Peyer's patch (tissue), 4 donors: ENCODE measurements around the gene RAD51B. TPM values are rescaled to one million over a fixed set of nuclear protein-coding genes. Genes with fewer than 3 reads are reported as not detected.

Experiments
- DNase-seq, 3 donors: peaks; one replicate each; pipeline ENCODE4 v3.0.0-alpha.2; 2017 to 2019
- H3K27ac ChIP-seq, 4 donors: fragments of 200-600 bp; sonication (generic); one replicate each; pipeline ENCODE4 v1.5.1; 2016 to 2019
- H3K27me3 ChIP-seq, 2 donors: fragments of 200-600 bp; sonication (generic); one replicate each; pipeline ENCODE4 v1.5.1; 2019
- H3K36me3 ChIP-seq, 3 donors: fragments of 200-600 bp; sonication (generic); one replicate each; pipeline ENCODE4 v1.5.1; 2016 to 2019
- H3K4me1 ChIP-seq, 4 donors: fragments of 200-600 bp; sonication (generic); one replicate each; pipeline ENCODE4 v1.5.1; 2016 to 2019
- H3K4me3 ChIP-seq, 4 donors: fragments of 200-600 bp; sonication (generic); 1 replicate in 3 of 4; 2 replicates in 1 of 4; pipeline ENCODE4 v1.5.1; 2016 to 2019; ENCODE audit warnings: mild to moderate bottlenecking in 1 of 4
- H3K9me3 ChIP-seq, 4 donors: fragments of 200-600 bp; sonication (generic); one replicate each; pipeline ENCODE4 v1.5.1; 2016 to 2019; ENCODE audit warnings: mild to moderate bottlenecking in 1 of 4
- CTCF ChIP-seq, 6 experiments: fragments of 450-650 bp in 4 of 6; fragments of 200-600 bp in 2 of 6; sonication (generic) in 1 of 6; IDR thresholded peaks; one replicate each; pipeline ENCODE4 v1.5.1; 2017 to 2019; ENCODE audit warnings: antibody characterized with exemption in 6 of 6, mild to moderate bottlenecking in 3 of 6, moderate library complexity in 1 of 6
- POLR2A ChIP-seq, 2 donors: fragments of 450-650 bp; IDR thresholded peaks; one replicate each; pipeline ENCODE4 v1.5.1; 2017; ENCODE audit warnings: antibody characterized with exemption in 2 of 2, mild to moderate bottlenecking in 2 of 2, moderate library complexity in 2 of 2
- total RNA-seq, 4 donors: library from RNA; depleted of rRNA; stranded (reverse); fragments of >200 nt; gene quantifications; one replicate each; pipeline ENCODE4 v1.1.0, GENCODE V29; 2016

RAD51B gene
- total RNA-seq, 4 donors from 2014 or later, result 12.6 to 103 (median 33.1) TPM

- Histone ChIP-seq H3K4me3 (no peak overlapping the region), H3K27ac (no peak overlapping the region), H3K27me3 (no peaks in the 10 kb centered on the region), H3K4me1 (no peaks in the 10 kb centered on the region), H3K9me3 (no peaks in the 10 kb centered on the region), H3K36me3 (no peaks in the 10 kb centered on the region)
- no peak for DNase-seq
- no peak for TF ChIP-seq CTCF (IDR thresholded peaks at IDR 0.05)
- no peak for TF ChIP-seq POLR2A (IDR thresholded peaks at IDR 0.05)
Observed at GRCh38 chr14:68079941-68080697, 260.5 kb downstream of the RAD51B start.

- Histone ChIP-seq H3K36me3 (no peaks in the 10 kb centered on the region), H3K27me3 (no peaks in the 10 kb centered on the region), H3K27ac (no peak overlapping the region), H3K4me1 (no peaks in the 10 kb centered on the region), H3K9me3 (no peaks in the 10 kb centered on the region), H3K4me3 (no peak overlapping the region)
- TF ChIP-seq CTCF (IDR thresholded peaks at IDR 0.05) (no peak), POLR2A (IDR thresholded peaks at IDR 0.05) (no peak)
- no peak for DNase-seq
Observed at GRCh38 chr14:68081489-68081888, 261.9 kb downstream of the RAD51B start.

GRCh38 chr14:68082698-68083291 lies 263.2 kb downstream of the RAD51B start:
- no peaks in the 10 kb centered on the region for H3K4me1 ChIP-seq
- no peak for DNase-seq
- no peaks in the 10 kb centered on the region for H3K9me3 ChIP-seq
- H3K27ac ChIP-seq, result no peak overlapping the region
- no peak overlapping the region for H3K4me3 ChIP-seq
- H3K27me3 ChIP-seq, result no peaks in the 10 kb centered on the region
- no peak for TF ChIP-seq POLR2A (IDR thresholded peaks at IDR 0.05)
- no peak for TF ChIP-seq CTCF (IDR thresholded peaks at IDR 0.05)
- H3K36me3 ChIP-seq, result no peaks in the 10 kb centered on the region

- Histone ChIP-seq H3K9me3 (no peaks in the 10 kb centered on the region), H3K4me1 (no peaks in the 10 kb centered on the region), H3K27me3 (no peaks in the 10 kb centered on the region), H3K27ac (no peak overlapping the region), H3K36me3 (no peaks in the 10 kb centered on the region), H3K4me3 (no peak overlapping the region)
- peak in 1 of 6 experiments; percentile 25 for TF ChIP-seq CTCF (IDR thresholded peaks at IDR 0.05)
- TF ChIP-seq POLR2A (IDR thresholded peaks at IDR 0.05), result no peak
- no peak for DNase-seq
Observed at GRCh38 chr14:68084256-68084655, 264.7 kb downstream of the RAD51B start.

GRCh38 chr14:68085742-68086141 lies 266.2 kb downstream of the RAD51B start:
- Histone ChIP-seq H3K4me3 (no peak overlapping the region), H3K27me3 (no peaks in the 10 kb centered on the region), H3K27ac (no peak overlapping the region), H3K4me1 (no peaks in the 10 kb centered on the region), H3K36me3 (no peaks in the 10 kb centered on the region), H3K9me3 (no peaks in the 10 kb centered on the region)
- no peak for TF ChIP-seq CTCF (IDR thresholded peaks at IDR 0.05)
- TF ChIP-seq POLR2A (IDR thresholded peaks at IDR 0.05), result no peak
- DNase-seq, result no peak
